GM23338 (cell line): ENCODE data around the gene HSPA12B. TPM values are rescaled to one million over a fixed set of nuclear protein-coding genes. Genes with fewer than 3 reads are reported as not detected.

Experiments
- ATAC-seq: fragments of 200-7000 bp; cut with Tn5 transposase; 3 replicates; pipeline ENCODE4 v1.9.1; 2020
- DNase-seq: peaks from one replicate; pipeline ENCODE4 v3.0.0-alpha.2; 2015; ENCODE audit warnings: low spot score
- H2AFZ ChIP-seq: fragments of 200-600 bp; sonication (generic); 2 replicates; pipeline ENCODE4 v1.8.0; 2016; ENCODE audit warnings: antibody characterized with exemption, mild to moderate bottlenecking, moderate library complexity
- H3F3A ChIP-seq: fragments of 200-600 bp; sonication (generic); replicated peaks from 2 replicates; pipeline ENCODE4 v1.8.0; 2017; ENCODE audit warnings: antibody characterized with exemption, mixed run types, low read depth
- H3K27ac ChIP-seq: fragments of 200-600 bp; sonication (generic); 2 replicates; pipeline ENCODE4 v1.6.1; 2016; ENCODE audit warnings: low read depth
- H3K27me3 ChIP-seq: fragments of 200-600 bp; sonication (generic); 2 replicates; pipeline ENCODE4 v1.8.0; 2016; ENCODE audit warnings: mild to moderate bottlenecking, mixed run types, moderate library complexity; ENCODE audit not compliant: insufficient read depth
- H3K36me3 ChIP-seq: fragments of 200-600 bp; sonication (generic); 2 replicates; pipeline ENCODE4 v1.8.0; 2016; ENCODE audit warnings: mild to moderate bottlenecking; ENCODE audit not compliant: insufficient read depth
- H3K4me1 ChIP-seq: fragments of 200-600 bp; sonication (generic); 2 replicates; pipeline ENCODE4 v1.8.0; 2016; ENCODE audit warnings: mild to moderate bottlenecking, moderate library complexity; ENCODE audit not compliant: insufficient read depth
- H3K4me2 ChIP-seq: fragments of 200-600 bp; sonication (generic); 2 replicates; pipeline ENCODE4 v1.7.1; 2017; ENCODE audit warnings: mixed run types
- H3K4me3 ChIP-seq: fragments of 200-600 bp; sonication (generic); 2 replicates; pipeline ENCODE4 v1.6.1; 2016; ENCODE audit warnings: mixed run types
- H3K79me2 ChIP-seq: fragments of 200-600 bp; sonication (generic); replicated peaks from 2 replicates; pipeline ENCODE4 v1.8.0; 2017; ENCODE audit warnings: mild to moderate bottlenecking; ENCODE audit not compliant: insufficient read depth
- H3K9me2 ChIP-seq: fragments of 200-600 bp; sonication (generic); 2 replicates; pipeline ENCODE4 v1.8.0; 2017; ENCODE audit not compliant: insufficient read depth
- H4K20me1 ChIP-seq: fragments of 200-600 bp; sonication (generic); replicated peaks from 2 replicates; pipeline ENCODE4 v1.8.0; 2017; ENCODE audit warnings: mild to moderate bottlenecking; ENCODE audit not compliant: insufficient read depth
- H3K27ac Mint-ChIP-seq: 2 replicates; pipeline ENCODE4 v1.8.0; 2020; ENCODE audit warnings: inconsistent platforms, mild to moderate bottlenecking, moderate library complexity, mixed read lengths
- H3K27me3 Mint-ChIP-seq: 3 replicates; pipeline ENCODE4 v1.8.0; 2022; ENCODE audit warnings: low read depth, mild to moderate bottlenecking, moderate library complexity, mixed read lengths, inconsistent platforms; ENCODE audit not compliant: insufficient read depth, poor library complexity
- H3K36me3 Mint-ChIP-seq: 3 replicates; pipeline ENCODE4 v1.8.0; 2021; ENCODE audit warnings: low read depth, mild to moderate bottlenecking, inconsistent platforms, moderate library complexity, mixed read lengths
- H3K4me1 Mint-ChIP-seq: 3 replicates; pipeline ENCODE4 v1.8.0; 2020; ENCODE audit warnings: mild to moderate bottlenecking, inconsistent platforms, mixed read lengths
- H3K4me3 Mint-ChIP-seq: 3 replicates; pipeline ENCODE4 v1.8.0; 2021; ENCODE audit warnings: moderate library complexity, mild to moderate bottlenecking, inconsistent platforms, mixed read lengths
- H3K9me3 Mint-ChIP-seq: 3 replicates; pipeline ENCODE4 v1.8.0; 2020; ENCODE audit warnings: moderate library complexity, mild to moderate bottlenecking, inconsistent platforms, mixed read lengths
- CREB1 ChIP-seq: fragments of 250-450 bp; sonication (Bioruptor Pico); IDR thresholded peaks from 2 replicates; pipeline ENCODE4 v1.5.0; 2020; ENCODE audit warnings: low read depth, mild to moderate bottlenecking, moderate library complexity
- CTCF ChIP-seq, 2 experiments: fragments of 200-600 bp in 1 of 2; sonication (generic) in 1 of 2; conservative IDR thresholded peaks; 2 replicates each; pipeline versions ENCODE4 v1.5.1 to v1.6.1; 2016 to 2017; ENCODE audit warnings: antibody characterized with exemption in 2 of 2, low read depth in 2 of 2, mild to moderate bottlenecking in 2 of 2, moderate library complexity in 1 of 2
- EZH2phosphoT487 ChIP-seq: fragments of 200-600 bp; sonication (generic); IDR thresholded peaks from one replicate; pipeline ENCODE4 v1.8.1; 2018; ENCODE audit warnings: antibody characterized with exemption; ENCODE audit not compliant: unreplicated experiment
- POLR2AphosphoS5 ChIP-seq: IDR thresholded peaks from 2 replicates; pipeline ENCODE4 v1.6.1; 2016; ENCODE audit warnings: antibody characterized with exemption, low read depth
- STAT1 ChIP-seq: IDR thresholded peaks from one replicate; pipeline ENCODE4 v1.6.1; 2016; ENCODE audit warnings: antibody characterized with exemption; ENCODE audit not compliant: unreplicated experiment
- ZNF331 ChIP-seq: fragments of 250-450 bp; sonication (Bioruptor Pico); IDR thresholded peaks from 2 replicates; pipeline ENCODE4 v1.5.0; 2020; ENCODE audit warnings: low read depth, mild to moderate bottlenecking, moderate library complexity
- polyA plus RNA-seq: library from polyadenylated mRNA; unstranded; fragments of >200 nt; fragmentation: Nextera tagmentation; extraction: Ambion mirVana; gene quantifications from 2 replicates; pipeline ENCODE4 v1.2.1, GENCODE V29; 2016
- total RNA-seq: library from RNA; depleted of rRNA; stranded (reverse); fragments of >200 nt; shearing (Covaris generic); gene quantifications from 2 replicates; pipeline ENCODE4 v1.2.3, GENCODE V29; 2014
- TF ChIP-seq, protein P1 (sequence below): IDR thresholded peaks from 2 replicates; pipeline ENCODE4 v1.6.1; 2016; ENCODE audit warnings: antibody characterized with exemption
- TF ChIP-seq, protein P2 (sequence below): fragments of 250-450 bp; sonication (Bioruptor Pico); IDR thresholded peaks from 2 replicates; pipeline ENCODE4 v1.5.0; 2020; ENCODE audit warnings: mild to moderate bottlenecking, moderate library complexity
- TF ChIP-seq, protein P3 (sequence below): IDR thresholded peaks from one replicate; pipeline ENCODE4 v1.6.1; 2018; ENCODE audit warnings: antibody characterized with exemption; ENCODE audit not compliant: unreplicated experiment

HSPA12B gene
- total and polyA plus RNA-seq, 2 experiments from 2014 or later, result 2.8 to 6.5 TPM

- no peaks in the 10 kb centered on the region for H3K79me2 ChIP-seq
- peaks cover 20% of the 10 kb centered on the region for H3K27me3 Mint-ChIP-seq
- H3K9me3 Mint-ChIP-seq, result no peaks in the 10 kb centered on the region
- no peak for DNase-seq
- no peak overlapping the region for H3K4me3 Mint-ChIP-seq
- ATAC-seq, result no peak
- TF ChIP-seq CREB1 (no peak), STAT1 (no peak), CTCF (conservative IDR thresholded peaks at IDR 0.05; ENCODE audit: low read depth in 2 of 2) (no peak), POLR2AphosphoS5 (no peak), ZNF331 (CRISPR knock-in tag) (no peak), EZH2phosphoT487 (no peak)
- TF ChIP-seq, protein P1, sequence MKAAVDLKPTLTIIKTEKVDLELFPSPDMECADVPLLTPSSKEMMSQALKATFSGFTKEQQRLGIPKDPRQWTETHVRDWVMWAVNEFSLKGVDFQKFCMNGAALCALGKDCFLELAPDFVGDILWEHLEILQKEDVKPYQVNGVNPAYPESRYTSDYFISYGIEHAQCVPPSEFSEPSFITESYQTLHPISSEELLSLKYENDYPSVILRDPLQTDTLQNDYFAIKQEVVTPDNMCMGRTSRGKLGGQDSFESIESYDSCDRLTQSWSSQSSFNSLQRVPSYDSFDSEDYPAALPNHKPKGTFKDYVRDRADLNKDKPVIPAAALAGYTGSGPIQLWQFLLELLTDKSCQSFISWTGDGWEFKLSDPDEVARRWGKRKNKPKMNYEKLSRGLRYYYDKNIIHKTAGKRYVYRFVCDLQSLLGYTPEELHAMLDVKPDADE, result no peak
- TF ChIP-seq, protein P2, sequence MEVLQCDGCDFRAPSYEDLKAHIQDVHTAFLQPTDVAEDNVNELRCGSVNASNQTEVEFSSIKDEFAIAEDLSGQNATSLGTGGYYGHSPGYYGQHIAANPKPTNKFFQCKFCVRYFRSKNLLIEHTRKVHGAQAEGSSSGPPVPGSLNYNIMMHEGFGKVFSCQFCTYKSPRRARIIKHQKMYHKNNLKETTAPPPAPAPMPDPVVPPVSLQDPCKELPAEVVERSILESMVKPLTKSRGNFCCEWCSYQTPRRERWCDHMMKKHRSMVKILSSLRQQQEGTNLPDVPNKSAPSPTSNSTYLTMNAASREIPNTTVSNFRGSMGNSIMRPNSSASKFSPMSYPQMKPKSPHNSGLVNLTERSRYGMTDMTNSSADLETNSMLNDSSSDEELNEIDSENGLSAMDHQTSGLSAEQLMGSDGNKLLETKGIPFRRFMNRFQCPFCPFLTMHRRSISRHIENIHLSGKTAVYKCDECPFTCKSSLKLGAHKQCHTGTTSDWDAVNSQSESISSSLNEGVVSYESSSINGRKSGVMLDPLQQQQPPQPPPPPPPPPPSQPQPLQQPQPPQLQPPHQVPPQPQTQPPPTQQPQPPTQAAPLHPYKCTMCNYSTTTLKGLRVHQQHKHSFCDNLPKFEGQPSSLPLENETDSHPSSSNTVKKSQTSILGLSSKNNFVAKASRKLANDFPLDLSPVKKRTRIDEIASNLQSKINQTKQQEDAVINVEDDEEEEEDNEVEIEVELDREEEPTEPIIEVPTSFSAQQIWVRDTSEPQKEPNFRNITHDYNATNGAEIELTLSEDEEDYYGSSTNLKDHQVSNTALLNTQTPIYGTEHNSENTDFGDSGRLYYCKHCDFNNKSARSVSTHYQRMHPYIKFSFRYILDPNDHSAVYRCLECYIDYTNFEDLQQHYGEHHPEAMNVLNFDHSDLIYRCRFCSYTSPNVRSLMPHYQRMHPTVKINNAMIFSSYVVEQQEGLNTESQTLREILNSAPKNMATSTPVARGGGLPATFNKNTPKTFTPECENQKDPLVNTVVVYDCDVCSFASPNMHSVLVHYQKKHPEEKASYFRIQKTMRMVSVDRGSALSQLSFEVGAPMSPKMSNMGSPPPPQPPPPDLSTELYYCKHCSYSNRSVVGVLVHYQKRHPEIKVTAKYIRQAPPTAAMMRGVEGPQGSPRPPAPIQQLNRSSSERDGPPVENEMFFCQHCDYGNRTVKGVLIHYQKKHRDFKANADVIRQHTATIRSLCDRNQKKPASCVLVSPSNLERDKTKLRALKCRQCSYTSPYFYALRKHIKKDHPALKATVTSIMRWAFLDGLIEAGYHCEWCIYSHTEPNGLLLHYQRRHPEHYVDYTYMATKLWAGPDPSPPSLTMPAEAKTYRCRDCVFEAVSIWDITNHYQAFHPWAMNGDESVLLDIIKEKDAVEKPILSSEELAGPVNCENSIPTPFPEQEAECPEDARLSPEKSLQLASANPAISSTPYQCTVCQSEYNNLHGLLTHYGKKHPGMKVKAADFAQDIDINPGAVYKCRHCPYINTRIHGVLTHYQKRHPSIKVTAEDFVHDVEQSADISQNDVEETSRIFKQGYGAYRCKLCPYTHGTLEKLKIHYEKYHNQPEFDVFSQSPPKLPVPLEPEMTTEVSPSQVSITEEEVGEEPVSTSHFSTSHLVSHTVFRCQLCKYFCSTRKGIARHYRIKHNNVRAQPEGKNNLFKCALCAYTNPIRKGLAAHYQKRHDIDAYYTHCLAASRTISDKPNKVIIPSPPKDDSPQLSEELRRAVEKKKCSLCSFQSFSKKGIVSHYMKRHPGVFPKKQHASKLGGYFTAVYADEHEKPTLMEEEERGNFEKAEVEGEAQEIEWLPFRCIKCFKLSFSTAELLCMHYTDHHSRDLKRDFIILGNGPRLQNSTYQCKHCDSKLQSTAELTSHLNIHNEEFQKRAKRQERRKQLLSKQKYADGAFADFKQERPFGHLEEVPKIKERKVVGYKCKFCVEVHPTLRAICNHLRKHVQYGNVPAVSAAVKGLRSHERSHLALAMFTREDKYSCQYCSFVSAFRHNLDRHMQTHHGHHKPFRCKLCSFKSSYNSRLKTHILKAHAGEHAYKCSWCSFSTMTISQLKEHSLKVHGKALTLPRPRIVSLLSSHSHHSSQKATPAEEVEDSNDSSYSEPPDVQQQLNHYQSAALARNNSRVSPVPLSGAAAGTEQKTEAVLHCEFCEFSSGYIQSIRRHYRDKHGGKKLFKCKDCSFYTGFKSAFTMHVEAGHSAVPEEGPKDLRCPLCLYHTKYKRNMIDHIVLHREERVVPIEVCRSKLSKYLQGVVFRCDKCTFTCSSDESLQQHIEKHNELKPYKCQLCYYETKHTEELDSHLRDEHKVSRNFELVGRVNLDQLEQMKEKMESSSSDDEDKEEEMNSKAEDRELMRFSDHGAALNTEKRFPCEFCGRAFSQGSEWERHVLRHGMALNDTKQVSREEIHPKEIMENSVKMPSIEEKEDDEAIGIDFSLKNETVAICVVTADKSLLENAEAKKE (CRISPR knock-in tag), result no peak
- TF ChIP-seq, protein P3, sequence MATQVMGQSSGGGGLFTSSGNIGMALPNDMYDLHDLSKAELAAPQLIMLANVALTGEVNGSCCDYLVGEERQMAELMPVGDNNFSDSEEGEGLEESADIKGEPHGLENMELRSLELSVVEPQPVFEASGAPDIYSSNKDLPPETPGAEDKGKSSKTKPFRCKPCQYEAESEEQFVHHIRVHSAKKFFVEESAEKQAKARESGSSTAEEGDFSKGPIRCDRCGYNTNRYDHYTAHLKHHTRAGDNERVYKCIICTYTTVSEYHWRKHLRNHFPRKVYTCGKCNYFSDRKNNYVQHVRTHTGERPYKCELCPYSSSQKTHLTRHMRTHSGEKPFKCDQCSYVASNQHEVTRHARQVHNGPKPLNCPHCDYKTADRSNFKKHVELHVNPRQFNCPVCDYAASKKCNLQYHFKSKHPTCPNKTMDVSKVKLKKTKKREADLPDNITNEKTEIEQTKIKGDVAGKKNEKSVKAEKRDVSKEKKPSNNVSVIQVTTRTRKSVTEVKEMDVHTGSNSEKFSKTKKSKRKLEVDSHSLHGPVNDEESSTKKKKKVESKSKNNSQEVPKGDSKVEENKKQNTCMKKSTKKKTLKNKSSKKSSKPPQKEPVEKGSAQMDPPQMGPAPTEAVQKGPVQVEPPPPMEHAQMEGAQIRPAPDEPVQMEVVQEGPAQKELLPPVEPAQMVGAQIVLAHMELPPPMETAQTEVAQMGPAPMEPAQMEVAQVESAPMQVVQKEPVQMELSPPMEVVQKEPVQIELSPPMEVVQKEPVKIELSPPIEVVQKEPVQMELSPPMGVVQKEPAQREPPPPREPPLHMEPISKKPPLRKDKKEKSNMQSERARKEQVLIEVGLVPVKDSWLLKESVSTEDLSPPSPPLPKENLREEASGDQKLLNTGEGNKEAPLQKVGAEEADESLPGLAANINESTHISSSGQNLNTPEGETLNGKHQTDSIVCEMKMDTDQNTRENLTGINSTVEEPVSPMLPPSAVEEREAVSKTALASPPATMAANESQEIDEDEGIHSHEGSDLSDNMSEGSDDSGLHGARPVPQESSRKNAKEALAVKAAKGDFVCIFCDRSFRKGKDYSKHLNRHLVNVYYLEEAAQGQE, result no peak
- H3K4me1 ChIP-seq, result peaks cover 5% of the 10 kb centered on the region; the same call in 1 of the 2 replicates
- H3K9me2 ChIP-seq, result no peaks in the 10 kb centered on the region
- H3K27me3 ChIP-seq, result peaks cover 4% of the 10 kb centered on the region; the same call in 1 of the 2 replicates
- H3K27ac Mint-ChIP-seq, result no peak overlapping the region
- H3K27ac ChIP-seq, result no peak overlapping the region
- H4K20me1 ChIP-seq, result no peaks in the 10 kb centered on the region
- H3F3A ChIP-seq, result no peaks in the 10 kb centered on the region
- peaks cover 31% of the 10 kb centered on the region for H3K4me1 Mint-ChIP-seq
- no peak overlapping the region for H3K4me3 ChIP-seq
- H3K36me3 ChIP-seq, result no peaks in the 10 kb centered on the region
- no peak overlapping the region for H3K4me2 ChIP-seq
- no peaks in the 10 kb centered on the region for H3K36me3 Mint-ChIP-seq
- no peak overlapping the region for H2AFZ ChIP-seq
Observed at GRCh38 chr20:3741836-3742458, 9.5 kb downstream of the HSPA12B start.
